CD14-positive monocyte (primary cell): ENCODE data around the gene ST13. TPM values are rescaled to one million over a fixed set of nuclear protein-coding genes. Genes with fewer than 3 reads are reported as not detected.

Experiments used
- DNase-seq, 3 donors: peaks; one replicate each; pipeline ENCODE4 v3.0.0-alpha.2; 2011 to 2022
- H2AFZ ChIP-seq: 2 replicates; pipeline ENCODE4 v1.6.0; 2012; ENCODE audit warnings: mild to moderate bottlenecking, low read depth, low read length, inconsistent platforms; ENCODE audit not compliant: insufficient read depth, poor library complexity, severe bottlenecking
- H3K27ac ChIP-seq, 2 donors: 1 replicate in 1 of 2; 2 replicates in 1 of 2; pipeline ENCODE4 v1.5.1; 2012 to 2013; ENCODE audit warnings: low read length in 2 of 2, control low read depth in 1 of 2, inconsistent platforms in 1 of 2, low read depth in 1 of 2, mild to moderate bottlenecking in 1 of 2
- H3K27me3 ChIP-seq, 2 donors: one replicate each; pipeline versions ENCODE4 v1.6.0 to v1.6.1; 2011 to 2013; ENCODE audit warnings: low read length in 2 of 2; ENCODE audit not compliant: control insufficient read depth in 2 of 2, insufficient read depth in 2 of 2
- H3K36me3 ChIP-seq, 2 donors: replicated peaks in 1 of 2; 1 replicate in 1 of 2; 2 replicates in 1 of 2; pipeline versions ENCODE4 v1.5.1 to v1.6.1; 2012 to 2013; ENCODE audit warnings: low read length in 2 of 2, control low read depth in 1 of 2, inconsistent platforms in 1 of 2, mild to moderate bottlenecking in 1 of 2; ENCODE audit not compliant: insufficient read depth in 2 of 2, control insufficient read depth in 1 of 2
- H3K4me1 ChIP-seq, 2 donors: 1 replicate in 1 of 2; 2 replicates in 1 of 2; pipeline versions ENCODE4 v1.5.1 to v1.6.1; 2012 to 2013; ENCODE audit warnings: low read length in 2 of 2, control low read depth in 1 of 2, inconsistent platforms in 1 of 2, mild to moderate bottlenecking in 1 of 2, moderate library complexity in 1 of 2; ENCODE audit not compliant: insufficient read depth in 2 of 2, control insufficient read depth in 1 of 2
- H3K4me2 ChIP-seq: replicated peaks from 2 replicates; pipeline ENCODE3; 2012; ENCODE audit warnings: low read length, moderate library complexity, mild to moderate bottlenecking; ENCODE audit not compliant: poor library complexity, severe bottlenecking; ENCODE audit errors: extremely low read depth
- H3K4me3 ChIP-seq, 3 experiments: fragments of 200-600 bp in 1 of 3; sonication (generic) in 1 of 3; replicated peaks in 1 of 3; 1 replicate in 2 of 3; 2 replicates in 1 of 3; pipeline ENCODE4 v1.5.1; 2011 to 2013; ENCODE audit warnings: low read length in 3 of 3, mild to moderate bottlenecking in 3 of 3, control low read depth in 2 of 3, low read depth in 2 of 3, inconsistent platforms in 1 of 3, moderate library complexity in 1 of 3
- H3K79me2 ChIP-seq: 2 replicates; pipeline ENCODE4 v1.6.0; 2012; ENCODE audit warnings: mild to moderate bottlenecking, control low read depth, inconsistent platforms, low read length, moderate library complexity; ENCODE audit not compliant: insufficient read depth
- H3K9ac ChIP-seq: 2 replicates; pipeline ENCODE4 v1.6.0; 2017; ENCODE audit warnings: low read length, mild to moderate bottlenecking; ENCODE audit not compliant: insufficient read depth, poor library complexity, severe bottlenecking
- H3K9me3 ChIP-seq, 2 donors: replicated peaks in 1 of 2; 1 replicate in 1 of 2; 2 replicates in 1 of 2; pipeline versions ENCODE4 v1.5.1 to v1.6.1; 2012 to 2013; ENCODE audit warnings: low read length in 2 of 2, control low read depth in 1 of 2; ENCODE audit not compliant: control insufficient read depth in 1 of 2, insufficient read depth in 1 of 2
- H4K20me1 ChIP-seq: 2 replicates; pipeline ENCODE4 v1.6.0; 2012; ENCODE audit warnings: mild to moderate bottlenecking, low read length, control low read depth, moderate library complexity; ENCODE audit not compliant: insufficient read depth
- H3K27ac Mint-ChIP-seq, 7 donors: one replicate each; pipeline ENCODE4 v1.8.0; 2020; ENCODE audit warnings: mild to moderate bottlenecking in 7 of 7, mixed read lengths in 7 of 7, moderate library complexity in 6 of 7, inconsistent platforms in 2 of 7
- H3K27me3 Mint-ChIP-seq, 3 donors: one replicate each; pipeline ENCODE4 v1.8.0; 2021 to 2022; ENCODE audit warnings: low read depth in 3 of 3, mild to moderate bottlenecking in 3 of 3, mixed read lengths in 3 of 3, moderate library complexity in 3 of 3, inconsistent platforms in 1 of 3
- H3K36me3 Mint-ChIP-seq, 2 donors: one replicate each; pipeline ENCODE4 v1.8.0; 2020; ENCODE audit warnings: mixed read lengths in 2 of 2, inconsistent platforms in 1 of 2, mild to moderate bottlenecking in 1 of 2
- H3K4me1 Mint-ChIP-seq: one replicate; pipeline ENCODE4 v1.8.0; 2020; ENCODE audit warnings: mild to moderate bottlenecking, mixed read lengths
- H3K4me3 Mint-ChIP-seq, 2 donors: one replicate each; pipeline ENCODE4 v1.8.0; 2020; ENCODE audit warnings: mild to moderate bottlenecking in 2 of 2, mixed read lengths in 2 of 2, moderate library complexity in 1 of 2
- H3K9me3 Mint-ChIP-seq, 7 donors: one replicate each; pipeline ENCODE4 v1.8.0; 2020 to 2022; ENCODE audit warnings: mixed read lengths in 7 of 7, mild to moderate bottlenecking in 6 of 7, moderate library complexity in 6 of 7, inconsistent platforms in 2 of 7
- CTCF ChIP-seq: fragments of 200-600 bp; IDR thresholded peaks from one replicate; pipeline ENCODE4 v1.8.0; 2022; ENCODE audit warnings: antibody characterized with exemption, mild to moderate bottlenecking
- WGBS: methylation state at CpG from one replicate; pipeline ENCODE4 v1.1.5; 2013; ENCODE audit warnings: missing lambda C conversion rate; ENCODE audit not compliant: insufficient coverage; 5-methylcytosine and 5-hydroxymethylcytosine counted together
- intact Hi-C, 2 donors: fragments of 100-400 bp; cut with micrococcal nuclease; formaldehyde crosslinking; loops; one replicate each; pipeline versions ENCODE4 v1.15.0 to v1.15.1; 2023
- polyA plus RNA-seq, 3 donors: library from polyadenylated mRNA; depleted of rRNA in 1 of 3; unstranded in 2 of 3; stranded (reverse) in 1 of 3; fragments of 300-500 nt in 2 of 3; fragments of >200 nt in 1 of 3; fragmentation: Illumina TruSeq in 2 of 3; gene quantifications; 1 replicate in 2 of 3; 2 replicates in 1 of 3; pipeline ENCODE4 v1.2.3, GENCODE V29; 2012 to 2021

The ST13 gene
- polyA plus RNA-seq, 3 donors, result 56.1 to 81.3 (median 67.2) TPM

DNA sequence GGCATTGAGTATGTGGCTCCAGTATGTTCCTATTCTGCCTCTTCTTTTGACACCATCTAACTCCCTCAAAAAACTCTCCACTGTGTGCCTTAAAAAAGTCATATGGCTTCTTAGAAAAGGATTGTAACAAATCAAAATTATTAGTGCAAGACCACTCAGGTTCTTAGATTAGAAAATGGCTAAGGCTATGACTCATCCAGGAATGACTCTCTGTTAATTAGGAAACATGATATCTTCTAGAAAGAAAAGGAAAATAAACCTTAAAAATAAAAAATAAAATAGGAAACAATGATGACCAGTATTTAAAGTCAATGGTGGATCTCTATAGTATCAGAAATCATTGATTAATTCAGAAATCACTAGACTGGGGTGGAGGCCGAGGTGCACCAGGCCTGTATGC, 59.0 kb downstream of the ST13 start:
- no peak for TF ChIP-seq CTCF

GRCh38 chr22:40792451-40792850, 64.0 kb downstream of the ST13 start:
- Histone ChIP-seq H3K27ac (no peak overlapping the region), H3K36me3 (peaks cover 3 to 42% of the 10 kb centered on the region in 2 donors), H3K79me2 (no peaks in the 10 kb centered on the region), H2AFZ (no peak overlapping the region), H3K9me3 (no peaks in the 10 kb centered on the region), H3K27me3 (no peaks in the 10 kb centered on the region), H4K20me1 (no peaks in the 10 kb centered on the region), H3K4me1 (no peaks in the 10 kb centered on the region), H3K9ac (no peak overlapping the region), H3K4me3 (no peak overlapping the region), H3K4me2 (no peak overlapping the region)
- WGBS, result 80% methylated on average over 1 of the region's 2 CpGs
- Mint-ChIP-seq H3K9me3 (peaks cover 0 to 2% (median 0%) of the 10 kb centered on the region in 7 donors), H3K4me3 (no peak overlapping the region), H3K27ac (no peak overlapping the region), H3K4me1 (no peaks in the 10 kb centered on the region), H3K27me3 (peaks cover 0 to 1% (median 0%) of the 10 kb centered on the region in 3 donors), H3K36me3 (peaks cover 31 to 40% of the 10 kb centered on the region in 2 donors)
- no peak for DNase-seq
- intact Hi-C loops, result no loop called here
- TF ChIP-seq CTCF, result no peak

More for the DNA sequence above, 59.0 kb downstream of the ST13 start:
- H3K4me1 Mint-ChIP-seq, result no peaks in the 10 kb centered on the region
- H3K27me3 Mint-ChIP-seq, result peaks cover 0 to 1% (median 0%) of the 10 kb centered on the region in 3 donors
- DNase-seq, result no peak
- no peaks in the 10 kb centered on the region for H3K27me3 ChIP-seq
- no peak overlapping the region for H3K4me3 Mint-ChIP-seq
- no peaks in the 10 kb centered on the region for H3K4me1 ChIP-seq
- WGBS, result 100% methylated on average over 1 of the region's 1 CpG
- H3K9me3 ChIP-seq, result no peaks in the 10 kb centered on the region
- peaks cover 13 to 25% of the 10 kb centered on the region in 2 donors for H3K36me3 Mint-ChIP-seq
- H3K4me2 ChIP-seq, result no peak overlapping the region
- H3K9ac ChIP-seq, result no peak overlapping the region
- H3K27ac ChIP-seq, result no peak overlapping the region
- H3K9me3 Mint-ChIP-seq, result no peaks in the 10 kb centered on the region
- H3K36me3 ChIP-seq, result peaks cover 0 to 9% of the 10 kb centered on the region in 2 donors
- intact Hi-C loops, result no loop called here
- no peaks in the 10 kb centered on the region for H3K79me2 ChIP-seq
- no peak overlapping the region for H2AFZ ChIP-seq
- H4K20me1 ChIP-seq, result no peaks in the 10 kb centered on the region
- no peak overlapping the region for H3K27ac Mint-ChIP-seq
- H3K4me3 ChIP-seq, result no peak overlapping the region
